Hematopoietic multipotent progenitor cell treated with erythropoietin and hydrocortisone succinate and interleukin-3 and kit ligand, for 4 days (in vitro differentiated cells): ENCODE data around the gene MKLN1.

Experiments
- DNase-seq: peaks from one replicate; pipeline ENCODE4 v3.0.0-alpha.2; 2015

MKLN1 gene

GRCh38 chr7:131355917-131356777, 28.5 kb downstream of the MKLN1 start:
- DNase-seq, result no peak

DNA sequence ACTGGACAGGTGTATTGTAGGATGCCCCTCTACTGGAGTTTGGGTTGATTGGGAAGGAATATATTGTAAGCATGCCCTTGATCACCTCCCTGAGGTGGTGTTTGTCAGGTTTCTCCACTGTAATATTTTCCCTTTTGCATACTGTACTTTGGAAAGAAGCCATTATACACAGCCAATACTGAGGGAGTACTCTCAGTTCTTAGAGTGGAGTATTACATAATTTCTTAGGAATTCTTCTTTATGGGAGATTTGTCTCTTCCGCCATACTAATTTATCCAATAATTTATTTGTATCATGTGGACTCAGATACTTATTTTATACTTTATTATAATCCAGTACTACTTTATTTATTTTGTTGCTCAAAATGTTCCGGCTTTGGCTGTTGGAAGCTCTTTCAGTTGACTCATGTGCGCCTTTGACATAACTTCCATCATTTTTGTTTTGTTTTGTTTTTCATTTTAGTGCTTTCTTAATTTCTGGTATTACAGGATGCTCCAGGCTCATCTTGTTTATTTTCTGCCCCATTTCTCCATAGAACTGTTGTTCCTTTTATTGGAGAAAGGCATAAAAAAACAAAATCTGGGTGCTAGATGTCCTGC, 29.7 kb downstream of the MKLN1 start:
- no peak for DNase-seq

DNA sequence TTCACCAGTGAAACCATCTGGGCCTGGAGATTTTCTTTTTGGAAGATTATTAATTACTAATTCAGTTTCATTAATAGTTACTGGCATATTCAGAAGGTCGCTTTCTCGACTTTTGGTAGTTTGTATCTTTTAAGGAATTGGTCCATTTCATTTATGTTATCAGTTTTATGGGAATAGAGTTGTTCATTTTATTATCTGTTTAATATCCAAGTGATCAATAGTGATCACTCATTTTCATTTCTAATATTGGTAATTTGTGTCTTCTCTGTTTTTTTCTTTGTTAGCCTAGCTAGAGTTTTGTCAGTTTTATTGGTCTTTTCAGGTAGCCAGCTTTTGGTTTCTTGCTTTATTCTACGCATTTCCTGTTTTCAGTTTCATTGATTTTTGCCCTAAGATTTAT, 31.0 kb downstream of the MKLN1 start:
- DNase-seq, result no peak

- no peak for DNase-seq
Measured at GRCh38 chr7:131359136-131359776, 31.6 kb downstream of the MKLN1 start.

DNA sequence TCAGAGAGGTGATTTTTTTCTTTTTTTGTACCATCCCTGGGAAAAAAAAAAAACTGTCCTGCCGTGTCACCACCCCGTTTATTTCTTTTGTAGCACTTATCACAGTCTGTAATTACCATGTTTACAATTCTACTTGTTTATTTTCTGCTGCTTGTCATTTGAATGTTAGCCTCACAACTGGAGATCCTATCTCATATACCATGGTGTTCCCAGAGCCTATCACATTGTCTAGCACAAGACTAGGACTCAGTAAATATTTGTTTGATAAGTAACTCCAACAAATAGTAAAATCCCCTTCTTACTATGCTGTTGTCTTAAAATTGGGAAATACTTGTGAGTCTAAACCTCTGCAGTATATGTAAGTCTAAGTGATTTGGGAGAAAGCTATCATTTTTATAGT, 36.0 kb downstream of the MKLN1 start:
- DNase-seq, result no peak

GRCh38 chr7:131364767-131365344, 37.2 kb downstream of the MKLN1 start:
- no peak for DNase-seq

DNA sequence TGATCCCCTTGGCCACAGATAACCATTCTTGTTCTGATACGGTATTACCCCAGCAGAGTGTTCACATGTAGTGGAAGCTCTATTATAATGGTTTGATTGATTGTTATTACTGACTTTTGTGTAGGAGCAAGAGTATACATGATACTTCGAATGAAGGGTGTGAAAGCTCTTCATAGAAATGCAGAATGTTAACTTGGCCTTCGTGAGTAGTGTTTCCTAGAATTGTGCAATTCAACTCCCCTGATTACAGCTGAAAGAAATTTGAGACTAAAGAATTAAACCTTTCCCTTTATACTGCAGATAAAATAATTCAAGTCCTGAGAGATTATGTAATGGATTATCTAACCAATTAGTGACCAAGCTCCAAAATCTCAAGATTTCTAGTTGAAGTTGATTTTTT, 38.2 kb downstream of the MKLN1 start:
- DNase-seq, result no peak

- peak; percentile 65 for DNase-seq
Measured at GRCh38 chr7:131369354-131369753, 41.7 kb downstream of the MKLN1 start.

- DNase-seq, result peak; percentile 48
Measured at GRCh38 chr7:131370523-131370968, 42.9 kb downstream of the MKLN1 start.

GRCh38 chr7:131371411-131371810, 43.7 kb downstream of the MKLN1 start:
- no peak for DNase-seq

DNA sequence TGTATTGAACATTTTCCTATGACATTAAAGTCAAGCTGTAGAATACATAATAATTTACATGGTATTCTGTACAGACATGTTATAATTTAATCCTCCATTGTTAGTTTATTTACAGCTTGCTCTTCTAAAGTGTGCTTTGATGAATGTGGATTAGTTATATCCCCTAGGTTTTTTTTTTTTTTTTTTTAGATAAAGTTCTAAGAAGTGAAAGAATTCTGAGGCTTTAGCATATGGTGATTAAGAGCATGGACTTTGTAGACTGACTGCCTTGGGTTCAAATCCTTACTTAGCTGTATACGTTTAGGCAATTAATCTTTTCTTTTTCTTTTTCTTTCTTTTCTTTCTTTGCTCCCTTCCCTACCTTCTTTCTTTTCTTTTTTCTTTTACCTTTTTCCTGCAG, 44.9 kb downstream of the MKLN1 start:
- no peak for DNase-seq

GRCh38 chr7:131374821-131375220, 47.1 kb downstream of the MKLN1 start:
- no peak for DNase-seq

DNA sequence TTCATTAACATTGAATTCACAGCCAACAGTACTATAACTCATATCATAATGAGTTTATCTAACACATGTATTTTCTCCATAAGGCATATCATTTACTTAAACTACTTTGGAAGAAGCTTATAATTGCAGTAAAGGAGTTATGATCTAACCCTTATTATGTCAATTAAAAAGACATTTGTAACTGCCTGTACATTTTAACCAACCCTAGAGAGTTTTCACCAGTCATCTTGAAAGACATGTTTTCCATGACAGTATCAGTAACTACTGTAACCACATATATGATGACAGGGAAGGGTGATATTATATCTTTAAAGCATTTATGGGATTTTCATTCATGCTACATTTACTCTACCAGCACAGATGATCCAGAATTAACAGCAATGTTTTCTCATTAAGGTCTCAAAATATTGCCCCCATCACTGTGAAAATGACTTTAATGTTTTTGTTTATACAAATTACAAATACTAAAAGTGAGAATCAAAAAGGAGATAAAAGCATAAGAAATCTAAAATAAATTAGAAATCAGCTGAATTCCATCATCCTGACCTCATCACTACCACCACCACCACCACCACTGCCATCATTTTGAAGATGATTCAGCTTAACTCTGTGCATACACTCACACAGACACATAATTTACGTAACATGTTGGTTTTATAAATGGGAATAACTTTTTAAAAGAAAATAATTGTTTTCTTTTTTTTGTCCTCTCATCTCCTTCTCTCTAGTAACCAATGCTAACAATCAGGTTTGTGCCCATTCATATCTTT, 53.6 kb downstream of the MKLN1 start:
- no peak for DNase-seq

GRCh38 chr7:131383417-131384285, 56.0 kb downstream of the MKLN1 start:
- DNase-seq, result peak; percentile 65

- no peak for DNase-seq
Measured at GRCh38 chr7:131384286-131384635, 56.6 kb downstream of the MKLN1 start.

- no peak for DNase-seq
Measured at GRCh38 chr7:131385039-131385605, 57.4 kb downstream of the MKLN1 start.

DNA sequence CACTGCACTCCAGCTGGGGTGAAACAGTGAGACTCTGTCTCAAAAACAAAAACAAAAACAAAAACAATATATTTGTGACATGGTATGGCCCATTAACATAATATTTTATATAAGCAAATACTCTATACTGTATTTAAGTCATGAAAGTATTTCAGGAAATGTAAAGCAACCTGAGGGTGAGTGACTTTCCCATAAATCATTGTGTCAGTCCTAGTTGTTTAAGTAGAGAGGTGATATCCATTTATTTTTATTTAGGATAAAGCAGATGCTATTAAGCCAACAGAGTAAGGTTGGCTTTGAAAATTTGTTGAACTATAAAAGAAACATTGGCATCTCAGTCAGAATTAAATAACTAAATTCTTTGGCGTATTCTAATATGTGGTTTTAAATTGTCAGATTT, 60.5 kb downstream of the MKLN1 start:
- DNase-seq, result no peak

GRCh38 chr7:131390275-131390674, 62.6 kb downstream of the MKLN1 start:
- no peak for DNase-seq

DNA sequence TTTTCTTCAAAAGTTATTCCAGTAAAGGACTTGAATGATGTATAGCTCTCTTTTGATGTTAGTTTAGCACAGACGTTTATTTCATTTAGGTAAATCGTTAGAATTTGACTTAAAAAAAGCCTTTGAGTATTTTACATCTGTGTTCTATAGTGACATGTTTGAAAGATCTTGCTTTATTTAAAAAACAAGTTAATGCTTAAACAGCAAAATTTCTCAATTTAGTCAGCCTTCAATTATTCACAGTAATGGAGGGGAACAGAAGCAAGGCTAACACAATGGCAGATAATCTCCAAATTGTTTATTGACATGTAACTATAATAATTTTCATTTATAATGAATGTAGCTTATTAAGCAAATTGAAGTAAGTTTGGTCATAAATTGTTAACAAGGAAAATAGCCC, 63.5 kb downstream of the MKLN1 start:
- no peak for DNase-seq

DNA sequence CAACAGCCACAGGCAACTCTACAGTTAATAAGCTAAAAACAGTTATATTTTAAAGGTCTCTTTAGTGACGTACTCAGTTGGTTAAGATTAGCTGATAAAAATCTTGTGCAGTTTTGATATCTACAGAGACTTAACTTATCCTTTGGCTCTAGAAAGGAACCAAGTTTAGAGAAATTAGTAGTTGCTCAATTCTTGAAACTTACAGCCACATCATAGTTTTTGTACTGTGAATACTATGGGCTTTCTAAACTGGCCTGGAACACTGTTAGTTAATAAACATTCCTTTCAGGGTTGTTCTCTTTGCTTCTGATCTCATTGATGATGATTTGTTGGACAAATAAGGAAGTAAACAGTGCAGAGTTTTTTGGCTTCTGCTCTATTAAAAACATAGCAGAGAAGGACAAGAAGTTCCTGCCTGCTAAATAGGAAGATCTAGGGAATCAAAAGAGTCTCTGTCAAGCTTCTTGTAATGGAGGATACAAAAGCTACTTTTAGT, 73.1 kb downstream of the MKLN1 start:
- peak; percentile 35 for DNase-seq

- no peak for DNase-seq
Measured at GRCh38 chr7:131401194-131401593, 73.5 kb downstream of the MKLN1 start.
